Brain microvascular endothelial cell (primary cell): ENCODE results near the gene PTPRN2.

Experiments used
- DNase-seq: peaks from one replicate; pipeline ENCODE4 v3.0.0-alpha.2; 2020
- H3K27ac ChIP-seq: fragments of 250-450 bp; sonication (Bioruptor Pico); 2 replicates; pipeline ENCODE4 v1.5.1; 2020; ENCODE audit warnings: mild to moderate bottlenecking, moderate library complexity
- H3K27me3 ChIP-seq: fragments of 250-450 bp; sonication (Bioruptor Pico); replicated peaks from 2 replicates; pipeline ENCODE4 v1.5.1; 2020; ENCODE audit warnings: mild to moderate bottlenecking
- H3K36me3 ChIP-seq: fragments of 250-450 bp; sonication (Bioruptor Pico); replicated peaks from 2 replicates; pipeline ENCODE4 v1.5.1; 2020; ENCODE audit warnings: mild to moderate bottlenecking
- H3K4me3 ChIP-seq: 2 replicates; pipeline ENCODE4 v1.5.1; 2011; ENCODE audit warnings: low read depth, mild to moderate bottlenecking, control low read depth, low read length, moderate library complexity
- CTCF ChIP-seq: IDR thresholded peaks from 2 replicates; pipeline ENCODE4 v1.5.1; 2011; ENCODE audit warnings: low read depth, mild to moderate bottlenecking, moderate library complexity, low read length, control low read depth, inconsistent platforms; ENCODE audit errors: missing control alignments
- in situ Hi-C: cut with HindIII; loops from 2 replicates; pipeline ENCODE4 v1.10.0; 2017; ENCODE audit warnings: low sequenced_read_pairs, low pct_ligation_motif_present

Gene PTPRN2

DNA sequence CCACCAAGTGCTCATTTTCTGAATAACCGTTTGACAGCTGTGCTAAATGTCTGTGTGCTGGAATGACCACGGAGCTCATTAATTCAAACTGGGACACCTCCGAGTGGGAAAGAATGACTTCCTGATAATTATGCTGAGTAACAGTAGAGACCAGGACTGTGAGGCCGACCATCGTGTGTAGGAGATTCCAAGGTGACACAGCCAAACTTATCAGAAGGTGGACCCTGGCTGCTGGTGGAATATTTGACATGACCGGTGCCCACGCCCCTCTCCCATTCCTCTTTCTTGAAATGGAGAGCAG is 400.0 kb downstream of the PTPRN2 start:
- no peak for DNase-seq
- no peak for TF ChIP-seq CTCF
- no peak overlapping the region for H3K4me3 ChIP-seq
- H3K27ac ChIP-seq: no peak overlapping the region
- in situ Hi-C loops: no loop called here
- no peaks in the 10 kb centered on the region for H3K27me3 ChIP-seq
- no peaks in the 10 kb centered on the region for H3K36me3 ChIP-seq

- DNase-seq: no peak
- in situ Hi-C loops: no loop called here
- Histone ChIP-seq H3K4me3 (no peak overlapping the region), H3K27me3 (no peaks in the 10 kb centered on the region), H3K36me3 (no peaks in the 10 kb centered on the region), H3K27ac (no peak overlapping the region)
- TF ChIP-seq CTCF: no peak
Observed at GRCh38 chr7:158186864-158187693, 400.5 kb downstream of the PTPRN2 start.

DNA sequence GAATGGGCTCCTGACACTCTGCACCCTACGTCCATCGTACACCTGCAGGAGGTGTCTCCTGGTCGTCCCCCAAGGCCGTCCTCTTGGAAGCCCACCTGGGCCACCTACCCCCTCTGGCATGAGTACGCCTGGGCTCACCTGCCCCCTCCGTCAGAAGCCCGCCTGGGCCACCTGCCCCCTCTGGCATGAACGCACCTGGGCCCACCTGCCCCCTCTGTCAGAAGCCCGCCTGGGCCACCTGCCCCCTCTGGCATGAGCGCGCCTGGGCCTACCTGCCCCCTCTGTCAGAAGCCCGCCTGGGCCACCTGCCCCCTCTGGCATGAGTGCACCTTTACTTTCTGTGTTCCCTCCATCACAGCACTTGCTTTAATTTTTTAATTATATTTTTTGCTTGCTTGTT is 401.2 kb downstream of the PTPRN2 start:
- DNase-seq: no peak
- Histone ChIP-seq H3K36me3 (no peaks in the 10 kb centered on the region), H3K27ac (no peak overlapping the region), H3K4me3 (no peak overlapping the region), H3K27me3 (no peaks in the 10 kb centered on the region)
- in situ Hi-C loops: no loop called here
- TF ChIP-seq CTCF: no peak

DNA sequence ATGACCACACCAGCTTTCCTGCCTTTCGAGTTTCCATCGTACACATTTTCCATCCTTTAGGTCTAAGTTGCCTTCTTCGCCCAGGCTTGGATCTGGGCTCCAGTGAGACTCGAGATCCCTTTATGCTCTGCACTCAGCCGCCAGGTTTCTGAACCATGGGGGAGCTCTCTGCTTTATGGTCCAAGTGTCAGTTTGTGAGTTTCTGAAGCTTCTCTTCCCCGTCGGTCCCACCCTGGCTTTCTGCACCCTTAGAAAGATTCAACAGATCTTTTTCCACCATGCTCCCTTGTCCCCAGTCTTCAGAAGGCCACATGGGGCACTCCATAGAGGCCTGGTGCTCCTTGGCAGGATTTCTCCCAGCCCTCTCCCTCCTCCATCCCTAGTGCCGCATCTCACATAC is 402.0 kb downstream of the PTPRN2 start:
- DNase-seq: no peak
- Histone ChIP-seq H3K27me3 (no peaks in the 10 kb centered on the region), H3K27ac (no peak overlapping the region), H3K36me3 (no peaks in the 10 kb centered on the region), H3K4me3 (no peak overlapping the region)
- TF ChIP-seq CTCF: no peak
- in situ Hi-C loops: no loop called here

- in situ Hi-C loops: no loop called here
- Histone ChIP-seq H3K36me3 (no peaks in the 10 kb centered on the region), H3K4me3 (no peak overlapping the region), H3K27me3 (no peaks in the 10 kb centered on the region), H3K27ac (no peak overlapping the region)
- no peak for DNase-seq
- no peak for TF ChIP-seq CTCF
Observed at GRCh38 chr7:158183431-158183830, 404.2 kb downstream of the PTPRN2 start.
